Activated CD4-positive, alpha-beta T cell treated with anti-CD3 and anti-CD28 coated beads for 24 hours (primary cell): Measurements from ENCODE around the gene HPCAL1.
A peak's percentile ranks its signal among the peaks of the same experiment; 100 is the strongest.

ENCODE experiments used
- DNase-seq, 2 donors: peaks; one replicate each; pipeline ENCODE4 v3.0.0-alpha.2; 2020; ENCODE audit warnings: low read depth in 2 of 2

HPCAL1 gene

GRCh38 chr2:10389573-10389972, 86.9 kb downstream of the HPCAL1 start:
- no peak for DNase-seq

- DNase-seq, result no peak
Observed at GRCh38 chr2:10390369-10390801, 87.7 kb downstream of the HPCAL1 start.

- no peak for DNase-seq
Observed at GRCh38 chr2:10392100-10392499, 89.4 kb downstream of the HPCAL1 start.

GRCh38 chr2:10392548-10392947, 89.8 kb downstream of the HPCAL1 start:
- no peak for DNase-seq

GRCh38 chr2:10392951-10393639, 90.4 kb downstream of the HPCAL1 start:
- DNase-seq, result no peak

GRCh38 chr2:10393640-10393982, 90.9 kb downstream of the HPCAL1 start:
- no peak for DNase-seq

- no peak for DNase-seq
Observed at GRCh38 chr2:10395893-10396292, 93.2 kb downstream of the HPCAL1 start.

- DNase-seq, result no peak
Observed at GRCh38 chr2:10396464-10396863, 93.8 kb downstream of the HPCAL1 start.

GRCh38 chr2:10397297-10397875, 94.7 kb downstream of the HPCAL1 start:
- no peak for DNase-seq

GRCh38 chr2:10397878-10398277, 95.2 kb downstream of the HPCAL1 start:
- no peak for DNase-seq

- DNase-seq, result no peak
Observed at GRCh38 chr2:10398496-10398895, 95.8 kb downstream of the HPCAL1 start.

GRCh38 chr2:10399358-10399757, 96.7 kb downstream of the HPCAL1 start:
- DNase-seq, result no peak

- DNase-seq, result no peak
Observed at GRCh38 chr2:10400002-10400401, 97.3 kb downstream of the HPCAL1 start.

- peak in 1 of 2 donors; percentile 51 for DNase-seq
Observed at GRCh38 chr2:10400568-10400977, 97.9 kb downstream of the HPCAL1 start.

- no peak for DNase-seq
Observed at GRCh38 chr2:10400978-10401951, 98.6 kb downstream of the HPCAL1 start.

GRCh38 chr2:10402062-10402585, 99.4 kb downstream of the HPCAL1 start:
- no peak for DNase-seq

GRCh38 chr2:10402653-10403215, 100.0 kb downstream of the HPCAL1 start:
- no peak for DNase-seq

- no peak for DNase-seq
Observed at GRCh38 chr2:10404324-10405143, 101.8 kb downstream of the HPCAL1 start.

- no peak for DNase-seq
Observed at GRCh38 chr2:10405448-10405847, 102.7 kb downstream of the HPCAL1 start.

GRCh38 chr2:10406016-10406415, 103.3 kb downstream of the HPCAL1 start:
- DNase-seq, result no peak
